Vagina (tissue), 2 donors: ENCODE data around the gene TMEM176A. TPM values are rescaled to one million over a fixed set of nuclear protein-coding genes. Genes with fewer than 3 reads are reported as not detected.

ENCODE experiments used
- DNase-seq, 2 donors: peaks; one replicate each; pipeline ENCODE4 v3.0.0-alpha.2; 2017; ENCODE audit errors: extremely low spot score in 2 of 2
- H3K27ac ChIP-seq: fragments of 200-600 bp; sonication (generic); one replicate; pipeline ENCODE4 v1.5.1; 2019
- H3K27me3 ChIP-seq: fragments of 200-600 bp; sonication (generic); one replicate; pipeline ENCODE4 v1.5.1; 2019
- H3K36me3 ChIP-seq, 2 donors: fragments of 200-600 bp; sonication (generic); one replicate each; pipeline ENCODE4 v1.5.1; 2017 to 2019
- H3K4me1 ChIP-seq: fragments of 200-600 bp; sonication (generic); one replicate; pipeline ENCODE4 v1.5.1; 2019
- H3K4me3 ChIP-seq, 2 donors: fragments of 200-600 bp; sonication (generic); 1 replicate in 1 of 2; 2 replicates in 1 of 2; pipeline ENCODE4 v1.5.1; 2016 to 2019
- H3K9me3 ChIP-seq: fragments of 200-600 bp; sonication (generic); one replicate; pipeline ENCODE4 v1.5.1; 2019
- CTCF ChIP-seq, 3 experiments: fragments of 450-650 bp in 2 of 3; fragments of 200-600 bp in 1 of 3; sonication (generic) in 1 of 3; IDR thresholded peaks; one replicate each; pipeline ENCODE4 v1.5.1; 2017 to 2019; ENCODE audit warnings: antibody characterized with exemption in 3 of 3, mild to moderate bottlenecking in 2 of 3, moderate library complexity in 2 of 3
- POLR2A ChIP-seq, 2 donors: fragments of 450-650 bp; IDR thresholded peaks; one replicate each; pipeline ENCODE4 v1.6.1; 2017; ENCODE audit warnings: antibody characterized with exemption in 2 of 2, mild to moderate bottlenecking in 2 of 2, moderate library complexity in 2 of 2
- POLR2AphosphoS5 ChIP-seq, 2 donors: sonication (generic); formaldehyde crosslinking; IDR thresholded peaks; one replicate each; pipeline ENCODE4 v1.9.0; 2017; ENCODE audit warnings: antibody characterized with exemption in 2 of 2, mild to moderate bottlenecking in 2 of 2, low read depth in 1 of 2; ENCODE audit not compliant: insufficient read depth in 1 of 2
- intact Hi-C: fragments of 100-400 bp; cut with DNase I; formaldehyde crosslinking; loops from one replicate; pipeline ENCODE4 v1.15.1; 2023
- total RNA-seq: library from RNA; depleted of rRNA; stranded (reverse); fragments of >200 nt; gene quantifications from one replicate; pipeline ENCODE4 v1.2.3, GENCODE V29; 2016

The TMEM176A gene
- total RNA-seq, 1 donor from 2014 or later, result 43.7 TPM

DNA sequence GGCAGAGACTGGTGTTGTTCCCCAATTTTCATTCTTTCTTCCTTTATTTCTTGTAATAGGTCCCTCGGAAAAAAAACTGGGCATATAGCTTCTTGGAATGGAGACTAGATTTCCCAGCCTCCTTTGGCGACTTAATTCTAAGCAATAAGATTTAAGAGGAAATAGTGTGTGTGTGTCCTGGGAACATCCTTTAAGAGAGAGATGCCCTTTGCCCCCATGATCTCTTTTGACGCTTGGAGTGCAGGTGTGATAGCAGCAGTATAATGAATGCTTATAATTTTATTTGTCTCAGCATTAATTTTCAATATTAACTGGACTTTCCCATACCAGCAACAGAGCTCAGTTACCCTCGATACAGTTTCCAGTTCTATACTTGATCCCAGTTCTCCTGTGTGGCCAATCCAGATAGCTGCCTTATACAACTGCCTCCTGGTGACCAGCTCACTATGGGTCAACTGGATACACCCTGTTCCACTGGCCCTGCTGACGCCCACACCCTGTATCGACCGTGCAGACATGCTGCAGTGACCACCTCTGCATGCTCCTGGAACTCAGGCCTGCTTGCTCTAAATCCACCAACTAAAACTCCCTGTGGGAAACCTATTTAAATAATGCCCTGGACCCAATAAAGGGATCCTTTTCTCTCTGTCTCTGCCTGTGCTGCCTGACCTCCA is 13.9 kb downstream of the TMEM176A start:
- H3K27me3 ChIP-seq, result no peaks in the 10 kb centered on the region
- no peak overlapping the region for H3K4me3 ChIP-seq
- H3K36me3 ChIP-seq, result no peaks in the 10 kb centered on the region
- no peaks in the 10 kb centered on the region for H3K9me3 ChIP-seq
- DNase-seq, result no peak
- H3K4me1 ChIP-seq, result no peaks in the 10 kb centered on the region
- no peak for TF ChIP-seq CTCF (IDR thresholded peaks at IDR 0.05)
- no peak for TF ChIP-seq POLR2A (IDR thresholded peaks at IDR 0.05)
- no peak for TF ChIP-seq POLR2AphosphoS5 (IDR thresholded peaks at IDR 0.05; ENCODE audit: insufficient read depth in 1 of 2, low read depth in 1 of 2)
- intact Hi-C loops, result no loop called here
- H3K27ac ChIP-seq, result no peak overlapping the region

GRCh38 chr7:150818971-150819370 is 18.4 kb downstream of the TMEM176A start:
- no peaks in the 10 kb centered on the region for H3K4me1 ChIP-seq
- TF ChIP-seq POLR2A (IDR thresholded peaks at IDR 0.05) (no peak), POLR2AphosphoS5 (IDR thresholded peaks at IDR 0.05; ENCODE audit: insufficient read depth in 1 of 2, low read depth in 1 of 2) (no peak)
- H3K9me3 ChIP-seq, result no peaks in the 10 kb centered on the region
- intact Hi-C loops, result no loop called here
- H3K27ac ChIP-seq, result no peak overlapping the region
- H3K36me3 ChIP-seq, result no peaks in the 10 kb centered on the region
- no peak overlapping the region for H3K4me3 ChIP-seq
- no peaks in the 10 kb centered on the region for H3K27me3 ChIP-seq
- DNase-seq, result no peak

DNA sequence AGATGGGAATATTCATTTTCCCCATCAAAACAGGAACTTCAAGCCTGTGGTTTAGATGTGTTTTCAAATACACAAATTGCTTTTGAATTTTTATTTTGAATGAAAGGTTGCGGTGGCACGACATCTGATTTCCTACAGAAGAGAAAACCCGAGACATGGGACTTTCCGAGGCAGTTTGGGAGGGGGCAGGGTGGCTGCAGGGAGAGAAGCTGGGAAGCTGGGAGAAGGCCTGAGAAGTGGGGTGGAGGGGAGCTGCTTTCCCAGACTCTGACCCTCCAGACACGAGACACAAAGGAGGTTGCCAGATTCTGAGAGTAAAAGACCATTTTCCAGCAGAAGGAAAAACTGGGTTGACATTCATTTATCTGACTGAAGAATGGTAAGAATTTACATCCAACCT is 19.6 kb downstream of the TMEM176A start:
- intact Hi-C loops, result no loop called here
- no peak overlapping the region for H3K4me3 ChIP-seq
- no peak for DNase-seq
- no peaks in the 10 kb centered on the region for H3K4me1 ChIP-seq
- H3K9me3 ChIP-seq, result no peaks in the 10 kb centered on the region
- H3K27me3 ChIP-seq, result no peaks in the 10 kb centered on the region
- no peak overlapping the region for H3K27ac ChIP-seq
- no peaks in the 10 kb centered on the region for H3K36me3 ChIP-seq
- TF ChIP-seq POLR2A (IDR thresholded peaks at IDR 0.05) (no peak), POLR2AphosphoS5 (IDR thresholded peaks at IDR 0.05; ENCODE audit: insufficient read depth in 1 of 2, low read depth in 1 of 2) (no peak), CTCF (IDR thresholded peaks at IDR 0.05) (no peak)

- no peak for TF ChIP-seq POLR2A (IDR thresholded peaks at IDR 0.05)
- no peak for TF ChIP-seq CTCF (IDR thresholded peaks at IDR 0.05)
- no peak for TF ChIP-seq POLR2AphosphoS5 (IDR thresholded peaks at IDR 0.05; ENCODE audit: insufficient read depth in 1 of 2, low read depth in 1 of 2)
- Histone ChIP-seq H3K4me3 (no peak overlapping the region), H3K27me3 (no peaks in the 10 kb centered on the region), H3K36me3 (no peaks in the 10 kb centered on the region), H3K27ac (no peak overlapping the region), H3K4me1 (no peaks in the 10 kb centered on the region), H3K9me3 (no peaks in the 10 kb centered on the region)
- intact Hi-C loops, result no loop called here
- no peak for DNase-seq
These were observed 20.1 kb downstream of the TMEM176A start for GRCh38 chr7:150820578-150821198.

DNA sequence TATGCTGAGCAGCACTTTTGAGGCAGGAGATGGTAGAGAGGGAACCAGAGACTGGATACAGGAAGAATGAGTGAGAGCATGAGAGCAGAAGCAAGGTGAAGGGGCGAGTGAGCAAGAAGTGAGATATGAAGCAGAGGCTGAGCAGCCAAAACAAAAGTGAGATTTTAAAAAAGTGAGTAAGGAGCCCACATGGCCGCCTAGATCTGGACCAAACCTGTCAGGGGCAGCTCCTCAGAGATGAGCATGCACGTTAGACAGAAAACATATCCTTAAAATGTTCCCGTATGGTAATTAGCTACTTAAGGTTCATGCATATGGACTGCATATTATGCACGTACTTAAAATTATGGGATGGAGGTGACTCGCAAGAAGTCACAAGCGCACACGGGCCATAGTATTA is 22.5 kb downstream of the TMEM176A start:
- DNase-seq, result no peak
- intact Hi-C loops, result no loop called here
- TF ChIP-seq CTCF (IDR thresholded peaks at IDR 0.05) (no peak), POLR2AphosphoS5 (IDR thresholded peaks at IDR 0.05; ENCODE audit: insufficient read depth in 1 of 2, low read depth in 1 of 2) (no peak), POLR2A (IDR thresholded peaks at IDR 0.05) (no peak)

More for the DNA sequence above, 22.5 kb downstream of the TMEM176A start:
- Histone ChIP-seq H3K4me1 (no peaks in the 10 kb centered on the region), H3K27me3 (no peaks in the 10 kb centered on the region), H3K36me3 (no peaks in the 10 kb centered on the region), H3K27ac (peak overlapping the region; percentile 23), H3K9me3 (no peaks in the 10 kb centered on the region), H3K4me3 (no peak overlapping the region)
